ENCODE measurements around the gene ANKRD22. TPM values are rescaled to one million over a fixed set of nuclear protein-coding genes. Genes with fewer than 3 reads are reported as not detected.

ANKRD22 gene
- total RNA-seq, result 1 to 10 TPM in 2 of 6 experiments, under 1 TPM in 1, not detected in 3; 0.54 to 1.2 (median 1.2) TPM
- long read RNA-seq, partial matches to known transcripts, result 0 of 1 reads
- long read RNA-seq, other reads (novel, unspliced or antisense), result 0 of 1 reads

DNA sequence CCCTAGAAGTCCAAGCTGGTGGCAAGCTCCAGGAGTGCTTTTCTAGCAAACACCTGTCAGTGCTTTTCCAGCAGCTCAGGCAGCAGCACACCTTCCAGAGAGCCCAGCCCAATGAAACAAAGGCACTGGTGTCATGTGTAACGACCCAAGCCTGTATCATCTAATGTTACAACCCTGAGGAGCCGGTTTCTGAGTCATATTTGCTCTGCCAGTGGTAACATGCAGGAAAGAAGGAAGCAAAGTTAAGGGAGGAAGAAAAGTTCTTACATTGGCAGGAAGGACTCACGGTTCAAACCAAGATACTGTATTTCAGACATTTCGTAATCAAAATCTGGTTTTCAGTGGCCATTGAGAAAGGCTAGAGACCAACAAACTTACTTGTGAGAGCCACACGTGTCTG, at the start of gene ANKRD22:
TSS of gene ANKRD22 (minus strand) at position 139 of the 400 bp plus-strand sequence. CDS start 237 bp downstream, outside the sequence.
- Histone ChIP-seq H3K27me3 (no peaks in the 10 kb centered on the region), H3K4me3 (peak within 1 kb of the TSS in 1 of 3 donors; percentile 1), H3K27ac (no peak within 1 kb of the TSS), H3K36me3 (no peaks in the 10 kb centered on the region), H3K9me3 (no peaks in the 10 kb centered on the region), H3K4me1 (peaks cover 0 to 33% (median 9%) of the 10 kb centered on the region in 4 donors)
- WGBS (ENCODE audit: insufficient coverage, low coverage, low lambda C conversion rate, missing lambda C conversion rate), result 37% methylated on average over 5 of the region's 5 CpGs
- TF ChIP-seq, protein P1, sequence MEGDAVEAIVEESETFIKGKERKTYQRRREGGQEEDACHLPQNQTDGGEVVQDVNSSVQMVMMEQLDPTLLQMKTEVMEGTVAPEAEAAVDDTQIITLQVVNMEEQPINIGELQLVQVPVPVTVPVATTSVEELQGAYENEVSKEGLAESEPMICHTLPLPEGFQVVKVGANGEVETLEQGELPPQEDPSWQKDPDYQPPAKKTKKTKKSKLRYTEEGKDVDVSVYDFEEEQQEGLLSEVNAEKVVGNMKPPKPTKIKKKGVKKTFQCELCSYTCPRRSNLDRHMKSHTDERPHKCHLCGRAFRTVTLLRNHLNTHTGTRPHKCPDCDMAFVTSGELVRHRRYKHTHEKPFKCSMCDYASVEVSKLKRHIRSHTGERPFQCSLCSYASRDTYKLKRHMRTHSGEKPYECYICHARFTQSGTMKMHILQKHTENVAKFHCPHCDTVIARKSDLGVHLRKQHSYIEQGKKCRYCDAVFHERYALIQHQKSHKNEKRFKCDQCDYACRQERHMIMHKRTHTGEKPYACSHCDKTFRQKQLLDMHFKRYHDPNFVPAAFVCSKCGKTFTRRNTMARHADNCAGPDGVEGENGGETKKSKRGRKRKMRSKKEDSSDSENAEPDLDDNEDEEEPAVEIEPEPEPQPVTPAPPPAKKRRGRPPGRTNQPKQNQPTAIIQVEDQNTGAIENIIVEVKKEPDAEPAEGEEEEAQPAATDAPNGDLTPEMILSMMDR (IDR thresholded peaks at IDR 0.05), result no peak
- no peak for TF ChIP-seq POLR2A (IDR thresholded peaks at IDR 0.05)
- intact Hi-C loops (cut with DNase I), result no loop called here
- ATAC-seq, result peak; percentile 11 to 59 (median 48)
- DNase-seq, result no peak

DNA sequence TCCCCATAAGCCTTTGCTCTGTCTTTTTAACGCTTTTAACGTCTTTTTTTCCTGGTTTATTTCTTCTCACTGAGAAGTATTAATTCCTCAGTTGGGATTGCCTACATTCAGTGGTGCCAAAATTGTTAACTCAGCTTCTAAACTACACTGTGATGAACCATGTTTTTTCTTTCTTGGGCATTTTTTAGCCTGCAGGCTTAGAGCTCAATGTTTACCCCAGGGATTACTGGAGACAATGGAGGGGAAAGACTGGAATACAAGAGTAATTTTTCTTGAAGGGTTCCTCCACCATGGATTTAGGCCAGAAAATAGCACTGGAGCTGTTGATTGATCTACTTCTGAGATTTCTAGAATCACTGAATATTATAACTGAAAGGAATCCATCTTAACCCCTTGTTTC, 48.2 kb upstream of the ANKRD22 start:
- TF ChIP-seq, protein P1 (IDR thresholded peaks at IDR 0.05), result no peak
- TF ChIP-seq POLR2A (IDR thresholded peaks at IDR 0.05), result no peak
- H3K4me1 ChIP-seq, result peaks cover 0 to 31% (median 0%) of the 10 kb centered on the region in 4 donors
- H3K4me3 ChIP-seq, result no peak overlapping the region
- H3K36me3 ChIP-seq, result no peaks in the 10 kb centered on the region
- no peaks in the 10 kb centered on the region for H3K9me3 ChIP-seq
- intact Hi-C loops (cut with DNase I), result no loop called here
- WGBS (ENCODE audit: insufficient coverage, low coverage, low lambda C conversion rate, missing lambda C conversion rate), result 95% methylated on average over 2 of the region's 2 CpGs
- no peaks in the 10 kb centered on the region for H3K27me3 ChIP-seq
- DNase-seq (no peak), ATAC-seq (no peak)
- no peak overlapping the region for H3K27ac ChIP-seq

DNA sequence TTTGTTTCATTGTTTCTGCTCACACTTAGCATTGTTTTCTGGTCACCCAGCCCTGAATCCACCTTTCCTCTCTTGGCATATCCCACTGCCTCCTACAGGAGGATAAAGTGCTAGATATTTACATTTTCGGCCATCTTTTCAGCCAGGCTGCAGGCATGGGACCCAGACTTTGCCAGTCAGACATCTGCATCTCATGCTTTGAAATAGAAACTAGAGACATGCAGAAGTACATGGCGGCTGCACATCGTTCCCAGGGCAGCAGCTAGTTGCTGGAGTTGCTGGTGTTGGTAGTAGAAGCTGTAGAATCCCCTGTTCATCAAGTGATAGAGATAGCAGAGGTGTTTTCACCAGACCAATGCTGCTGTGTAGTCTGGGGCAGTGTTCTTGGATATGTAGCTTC, 47.1 kb upstream of the ANKRD22 start:
- intact Hi-C loops (cut with DNase I), result no loop called here
- Histone ChIP-seq H3K9me3 (no peaks in the 10 kb centered on the region), H3K27ac (no peak overlapping the region), H3K4me1 (peaks cover 0 to 33% (median 0%) of the 10 kb centered on the region in 4 donors), H3K27me3 (no peaks in the 10 kb centered on the region), H3K36me3 (no peaks in the 10 kb centered on the region), H3K4me3 (no peak overlapping the region)
- no peak for DNase-seq
- 85% methylated on average over 1 of the region's 3 CpGs for WGBS (ENCODE audit: insufficient coverage, low coverage, low lambda C conversion rate, missing lambda C conversion rate)
- ATAC-seq, result no peak
- TF ChIP-seq POLR2A (IDR thresholded peaks at IDR 0.05), result no peak

DNA sequence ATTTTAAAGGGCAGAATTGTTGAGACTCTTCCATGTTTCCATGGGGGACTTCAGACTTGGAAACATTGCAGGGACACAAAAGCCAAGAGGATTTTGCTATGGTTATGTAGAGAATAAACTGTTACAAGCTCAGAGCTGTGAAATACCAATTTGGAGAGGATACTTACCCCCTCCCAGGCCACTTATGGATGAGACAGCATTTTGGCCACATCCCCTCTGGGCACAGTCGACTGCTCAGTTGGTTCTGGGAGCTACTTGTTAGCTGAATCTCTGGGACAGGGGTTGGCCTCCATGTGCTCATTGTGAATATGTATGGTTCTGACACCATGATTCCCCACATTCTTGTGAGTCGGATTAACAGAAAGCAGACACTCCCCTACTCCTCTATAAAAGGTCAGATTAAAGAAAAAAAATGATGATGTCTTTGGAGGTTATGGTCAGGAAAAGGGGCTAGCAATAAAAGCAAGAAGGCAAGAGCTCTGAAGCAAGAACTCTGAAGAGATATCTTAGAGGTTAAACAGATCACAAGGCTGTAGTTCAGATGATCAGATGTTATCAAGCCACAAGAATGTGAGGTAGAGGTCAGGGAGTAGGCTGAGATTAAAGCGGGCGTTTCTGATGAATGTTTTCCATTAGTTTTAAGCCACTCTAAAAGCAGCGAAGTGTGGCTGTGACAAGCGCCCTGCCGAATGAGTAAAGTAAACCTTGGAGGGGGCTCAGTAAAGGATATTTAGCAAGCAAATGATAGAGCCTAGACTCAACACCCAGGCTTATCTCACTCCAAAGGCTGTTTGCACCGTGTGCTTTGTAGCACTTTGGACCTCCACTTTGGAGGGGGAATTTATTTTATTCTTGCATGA, 45.6 kb upstream of the ANKRD22 start:
- intact Hi-C loops (cut with DNase I), result no loop called here
- Histone ChIP-seq H3K27ac (peak overlapping the region in 2 of 3 donors; percentile 42 to 56), H3K9me3 (no peaks in the 10 kb centered on the region), H3K4me1 (peaks cover 0 to 33% (median 0%) of the 10 kb centered on the region in 4 donors), H3K4me3 (no peak overlapping the region), H3K36me3 (no peaks in the 10 kb centered on the region), H3K27me3 (no peaks in the 10 kb centered on the region)
- DNase-seq, result no peak
- TF ChIP-seq, protein P1 (IDR thresholded peaks at IDR 0.05), result no peak
- 49% methylated on average over 7 of the region's 8 CpGs for WGBS (ENCODE audit: insufficient coverage, low coverage, low lambda C conversion rate, missing lambda C conversion rate)
- ATAC-seq, result peak in 2 of 4 donors; percentile 36 to 59
